KMS-11 (cell line): ENCODE measurements around the gene ZNF516.

Experiments
- H2AFZ ChIP-seq: fragments of 200-600 bp; sonication (generic); 2 replicates; pipeline ENCODE4 v1.6.1; 2016; ENCODE audit warnings: antibody characterized with exemption, mixed run types, low read depth
- H3K27ac ChIP-seq: fragments of 200-600 bp; sonication (generic); 2 replicates; pipeline ENCODE4 v1.6.1; 2016; ENCODE audit warnings: mild to moderate bottlenecking, mixed run types
- H3K27me3 ChIP-seq: fragments of 200-600 bp; sonication (generic); 2 replicates; pipeline ENCODE4 v1.6.1; 2017; ENCODE audit warnings: mild to moderate bottlenecking, low read depth, mixed run types, moderate library complexity; ENCODE audit not compliant: insufficient read depth
- H3K36me3 ChIP-seq: fragments of 200-600 bp; sonication (generic); 2 replicates; pipeline ENCODE4 v1.6.1; 2017; ENCODE audit warnings: mild to moderate bottlenecking, mixed run types; ENCODE audit not compliant: insufficient read depth
- H3K4me1 ChIP-seq: fragments of 200-600 bp; sonication (generic); 2 replicates; pipeline ENCODE4 v1.6.1; 2016; ENCODE audit warnings: mild to moderate bottlenecking, low read depth, mixed run types; ENCODE audit not compliant: poor library complexity, severe bottlenecking
- H3K4me2 ChIP-seq: fragments of 200-600 bp; sonication (generic); 2 replicates; pipeline ENCODE4 v1.7.0; 2016; ENCODE audit warnings: mild to moderate bottlenecking, mixed run types
- H3K4me3 ChIP-seq: fragments of 200-600 bp; sonication (generic); IDR thresholded peaks from 2 replicates; pipeline ENCODE4 v1.6.1; 2017; ENCODE audit warnings: low read depth, low read length, mixed read lengths; ENCODE audit not compliant: insufficient read depth
- H3K79me2 ChIP-seq: fragments of 200-600 bp; sonication (generic); 2 replicates; pipeline ENCODE4 v1.6.1; 2016; ENCODE audit warnings: low read depth, mixed run types; ENCODE audit not compliant: insufficient read depth
- H3K9ac ChIP-seq: fragments of 200-600 bp; sonication (generic); 2 replicates; pipeline ENCODE4 v1.6.1; 2016; ENCODE audit warnings: mild to moderate bottlenecking, mixed run types
- H4K20me1 ChIP-seq: fragments of 200-600 bp; sonication (generic); 2 replicates; pipeline ENCODE4 v1.6.1; 2016; ENCODE audit warnings: mild to moderate bottlenecking, mixed run types; ENCODE audit not compliant: insufficient read depth
- CTCF ChIP-seq: fragments of 200-600 bp; sonication (generic); conservative IDR thresholded peaks from 2 replicates; pipeline ENCODE4 v1.6.1; 2017; ENCODE audit warnings: low read depth, mild to moderate bottlenecking, antibody characterized with exemption, low read length, moderate library complexity, mixed read lengths

The ZNF516 gene

GRCh38 chr18:76414936-76415621 lies 80.0 kb downstream of the ZNF516 start:
- no peak for TF ChIP-seq CTCF
- H4K20me1 ChIP-seq: no peaks in the 10 kb centered on the region

GRCh38 chr18:76412818-76413565 lies 82.0 kb downstream of the ZNF516 start:
- H4K20me1 ChIP-seq: no peaks in the 10 kb centered on the region
- peaks cover 28% of the 10 kb centered on the region; the same call in 1 of the 2 replicates for H3K79me2 ChIP-seq
- H3K4me3 ChIP-seq: no peak overlapping the region
- no peaks in the 10 kb centered on the region for H3K36me3 ChIP-seq
- H3K4me1 ChIP-seq: no peaks in the 10 kb centered on the region
- H3K4me2 ChIP-seq: no peak overlapping the region
- TF ChIP-seq CTCF: no peak
- H2AFZ ChIP-seq: no peak overlapping the region
- no peak overlapping the region for H3K9ac ChIP-seq
- H3K27ac ChIP-seq: no peak overlapping the region
- no peaks in the 10 kb centered on the region for H3K27me3 ChIP-seq

More at GRCh38 chr18:76414936-76415621, 80.0 kb downstream of the ZNF516 start:
- H3K27me3 ChIP-seq: no peaks in the 10 kb centered on the region
- no peak overlapping the region for H3K4me3 ChIP-seq
- H3K36me3 ChIP-seq: no peaks in the 10 kb centered on the region
- H2AFZ ChIP-seq: no peak overlapping the region
- H3K4me2 ChIP-seq: no peak overlapping the region
- H3K9ac ChIP-seq: no peak overlapping the region
- H3K27ac ChIP-seq: no peak overlapping the region
- no peaks in the 10 kb centered on the region for H3K4me1 ChIP-seq
- H3K79me2 ChIP-seq: peaks cover 36% of the 10 kb centered on the region; the same call in 1 of the 2 replicates

- Histone ChIP-seq H3K79me2 (peaks cover 33% of the 10 kb centered on the region; the same call in 1 of the 2 replicates), H3K4me3 (no peak overlapping the region), H3K27ac (no peak overlapping the region), H4K20me1 (no peaks in the 10 kb centered on the region), H3K9ac (no peak overlapping the region), H2AFZ (no peak overlapping the region), H3K4me2 (no peak overlapping the region), H3K4me1 (no peaks in the 10 kb centered on the region), H3K36me3 (no peaks in the 10 kb centered on the region), H3K27me3 (no peaks in the 10 kb centered on the region)
- TF ChIP-seq CTCF: no peak
Measured at GRCh38 chr18:76412010-76412817, 82.8 kb downstream of the ZNF516 start.

- H3K27me3 ChIP-seq: no peaks in the 10 kb centered on the region
- no peak overlapping the region for H2AFZ ChIP-seq
- no peak overlapping the region for H3K4me2 ChIP-seq
- H4K20me1 ChIP-seq: no peaks in the 10 kb centered on the region
- no peak overlapping the region for H3K4me3 ChIP-seq
- H3K36me3 ChIP-seq: no peaks in the 10 kb centered on the region
- H3K9ac ChIP-seq: no peak overlapping the region
- no peak for TF ChIP-seq CTCF
- H3K27ac ChIP-seq: no peak overlapping the region
- peaks cover 33% of the 10 kb centered on the region; the same call in 1 of the 2 replicates for H3K79me2 ChIP-seq
- H3K4me1 ChIP-seq: no peaks in the 10 kb centered on the region
Measured at GRCh38 chr18:76410660-76411417, 84.2 kb downstream of the ZNF516 start.
